Astrocyte (in vitro differentiated cells and primary cell): ENCODE data around the gene CACNA1H. TPM values are rescaled to one million over a fixed set of nuclear protein-coding genes. Genes with fewer than 3 reads are reported as not detected.

Source experiments
- DNase-seq: peaks from one replicate; pipeline ENCODE4 v3.0.0-alpha.2; 2010; ENCODE audit warnings: low read depth
- FAIRE-seq: peaks from 2 replicates; lab custom pipeline; 2011; peaks lifted over from hg19 to GRCh38; lab: Jason Lieb, UNC
- H2AFZ ChIP-seq: 2 replicates; pipeline ENCODE4 v1.6.0; 2012; ENCODE audit warnings: low read depth, low read length, inconsistent platforms
- H3K27ac ChIP-seq: 2 replicates; pipeline ENCODE4 v1.5.1; 2011; ENCODE audit warnings: low read depth, low read length, inconsistent platforms
- H3K27me3 ChIP-seq: 2 replicates; pipeline ENCODE4 v1.6.0; 2011; ENCODE audit warnings: low read length, inconsistent platforms; ENCODE audit not compliant: insufficient read depth
- H3K36me3 ChIP-seq: 2 replicates; pipeline ENCODE4 v1.5.1; 2011; ENCODE audit warnings: low read length, inconsistent platforms; ENCODE audit not compliant: insufficient read depth
- H3K4me1 ChIP-seq: 2 replicates; pipeline ENCODE4 v1.5.1; 2011; ENCODE audit warnings: low read length, inconsistent platforms; ENCODE audit not compliant: insufficient read depth
- H3K4me2 ChIP-seq: 2 replicates; pipeline ENCODE4 v1.6.0; 2012; ENCODE audit warnings: low read length, inconsistent platforms
- H3K4me3 ChIP-seq: 2 replicates; pipeline ENCODE4 v1.5.1; 2011; ENCODE audit warnings: low read depth, mild to moderate bottlenecking, low read length, inconsistent platforms; ENCODE audit not compliant: insufficient read depth
- H3K79me2 ChIP-seq: 2 replicates; pipeline ENCODE4 v1.6.0; 2012; ENCODE audit warnings: mild to moderate bottlenecking, low read length, inconsistent platforms; ENCODE audit not compliant: insufficient read depth
- H3K9ac ChIP-seq: 2 replicates; pipeline ENCODE4 v1.6.0; 2012; ENCODE audit warnings: mild to moderate bottlenecking, low read length, inconsistent platforms
- H3K9me3 ChIP-seq: 2 replicates; pipeline ENCODE4 v1.5.1; 2012; ENCODE audit warnings: low read depth, mild to moderate bottlenecking, low read length, inconsistent platforms; ENCODE audit not compliant: insufficient read depth
- H4K20me1 ChIP-seq: 2 replicates; pipeline ENCODE4 v1.6.0; 2012; ENCODE audit warnings: low read length, inconsistent platforms; ENCODE audit not compliant: insufficient read depth
- H3K27ac Mint-ChIP-seq: one replicate; pipeline ENCODE4 v1.8.0; 2021; ENCODE audit warnings: mild to moderate bottlenecking, mixed read lengths; ENCODE audit not compliant: unreplicated experiment
- H3K27me3 Mint-ChIP-seq: one replicate; pipeline ENCODE4 v1.8.0; 2021; ENCODE audit warnings: low read depth, mixed read lengths; ENCODE audit not compliant: unreplicated experiment
- H3K36me3 Mint-ChIP-seq: one replicate; pipeline ENCODE4 v1.8.0; 2021; ENCODE audit warnings: low read depth, mixed read lengths; ENCODE audit not compliant: unreplicated experiment
- H3K4me1 Mint-ChIP-seq: one replicate; pipeline ENCODE4 v1.8.0; 2021; ENCODE audit warnings: low read depth, mixed read lengths; ENCODE audit not compliant: unreplicated experiment
- H3K4me3 Mint-ChIP-seq: one replicate; pipeline ENCODE4 v1.8.0; 2021; ENCODE audit warnings: mild to moderate bottlenecking, moderate library complexity, mixed read lengths; ENCODE audit not compliant: unreplicated experiment
- H3K9me3 Mint-ChIP-seq: one replicate; pipeline ENCODE4 v1.8.0; 2021; ENCODE audit warnings: mild to moderate bottlenecking, mixed read lengths; ENCODE audit not compliant: unreplicated experiment
- CTCF ChIP-seq: IDR thresholded peaks from 2 replicates; pipeline ENCODE4 v1.5.1; 2011; ENCODE audit warnings: low read depth, mild to moderate bottlenecking, inconsistent platforms, low read length, moderate library complexity; ENCODE audit not compliant: insufficient read depth
- EZH2 ChIP-seq: IDR thresholded peaks from 2 replicates; pipeline ENCODE4 v1.6.1; 2012; ENCODE audit warnings: mild to moderate bottlenecking, low read length, inconsistent platforms; ENCODE audit not compliant: insufficient read depth
- total RNA-seq: library from RNA; stranded (reverse); gene quantifications from 2 replicates; pipeline ENCODE4 v1.2.1, GENCODE V29; 2021

The CACNA1H gene
- total RNA-seq, 1 donor from 2014 or later: 21.7 TPM

- Mint-ChIP-seq H3K36me3 (peaks cover 4% of the 10 kb centered on the region), H3K27me3 (peaks cover 35% of the 10 kb centered on the region), H3K27ac (no peak overlapping the region), H3K9me3 (peaks cover 9% of the 10 kb centered on the region), H3K4me1 (no peaks in the 10 kb centered on the region), H3K4me3 (no peak overlapping the region)
- Histone ChIP-seq H3K79me2 (no peaks in the 10 kb centered on the region), H4K20me1 (no peaks in the 10 kb centered on the region), H3K9me3 (peaks cover 3% of the 10 kb centered on the region), H3K4me1 (no peaks in the 10 kb centered on the region), H3K27me3 (peaks cover 8% of the 10 kb centered on the region), H3K4me3 (no peak overlapping the region), H3K27ac (no peak overlapping the region), H3K36me3 (no peaks in the 10 kb centered on the region), H3K9ac (no peak overlapping the region), H2AFZ (no peak overlapping the region), H3K4me2 (no peak overlapping the region)
- FAIRE-seq (no peak), DNase-seq (no peak)
- TF ChIP-seq CTCF: no peak
- no peak for TF ChIP-seq EZH2
These were observed 8.2 kb upstream of the CACNA1H start for GRCh38 chr16:1144476-1145382.

GRCh38 chr16:1145383-1146100 is 7.4 kb upstream of the CACNA1H start:
- H3K4me2 ChIP-seq: no peak overlapping the region
- Mint-ChIP-seq H3K4me3 (no peak overlapping the region), H3K27ac (no peak overlapping the region), H3K9me3 (peaks cover 9% of the 10 kb centered on the region), H3K4me1 (no peaks in the 10 kb centered on the region), H3K27me3 (peaks cover 30% of the 10 kb centered on the region), H3K36me3 (peaks cover 4% of the 10 kb centered on the region)
- H3K9me3 ChIP-seq: peaks cover 3% of the 10 kb centered on the region
- DNase-seq: no peak
- no peaks in the 10 kb centered on the region for H4K20me1 ChIP-seq
- no peaks in the 10 kb centered on the region for H3K4me1 ChIP-seq
- H3K9ac ChIP-seq: no peak overlapping the region
- peaks cover 8% of the 10 kb centered on the region for H3K27me3 ChIP-seq
- no peaks in the 10 kb centered on the region for H3K36me3 ChIP-seq
- H3K4me3 ChIP-seq: no peak overlapping the region
- no peak overlapping the region for H2AFZ ChIP-seq
- FAIRE-seq: no peak
- H3K27ac ChIP-seq: no peak overlapping the region
- no peak for TF ChIP-seq CTCF
- no peak for TF ChIP-seq EZH2
- no peaks in the 10 kb centered on the region for H3K79me2 ChIP-seq
